Liver (tissue), 9 donors: Measurements from ENCODE around the gene HINT2. TPM values are rescaled to one million over a fixed set of nuclear protein-coding genes. Genes with fewer than 3 reads are reported as not detected.

Experiments used
- DNase-seq: peaks from one replicate; pipeline ENCODE4 v3.0.0-alpha.2; 2017; ENCODE audit warnings: low spot score
- H3K27ac ChIP-seq, 2 donors: one replicate each; pipeline ENCODE4 v1.7.0; 2013; ENCODE audit warnings: inconsistent platforms in 2 of 2, low read length in 2 of 2, control low read depth in 1 of 2, low read depth in 1 of 2, mild to moderate bottlenecking in 1 of 2
- H3K27me3 ChIP-seq, 4 donors: one replicate each; pipeline versions ENCODE4 v1.6.1 to v1.7.0; 2013; ENCODE audit warnings: low read length in 3 of 4, inconsistent platforms in 1 of 4, mild to moderate bottlenecking in 1 of 4, moderate library complexity in 1 of 4; ENCODE audit not compliant: control insufficient read depth in 4 of 4, insufficient read depth in 4 of 4
- H3K36me3 ChIP-seq, 4 donors: one replicate each; pipeline versions ENCODE4 v1.6.1 to v1.7.0; 2013; ENCODE audit warnings: low read length in 3 of 4, mild to moderate bottlenecking in 3 of 4, low read depth in 1 of 4, moderate library complexity in 1 of 4; ENCODE audit not compliant: control insufficient read depth in 4 of 4, insufficient read depth in 3 of 4
- H3K4me1 ChIP-seq, 4 donors: one replicate each; pipeline versions ENCODE4 v1.6.1 to v1.7.0; 2013; ENCODE audit warnings: low read length in 3 of 4, mild to moderate bottlenecking in 3 of 4, moderate library complexity in 1 of 4; ENCODE audit not compliant: control insufficient read depth in 4 of 4, insufficient read depth in 4 of 4
- H3K4me3 ChIP-seq, 3 donors: one replicate each; pipeline versions ENCODE4 v1.6.1 to v1.7.0; 2013; ENCODE audit warnings: low read length in 3 of 3, control low read depth in 1 of 3, low read depth in 1 of 3, mild to moderate bottlenecking in 1 of 3
- H3K9ac ChIP-seq, 2 donors: one replicate each; pipeline ENCODE4 v1.7.0; 2013; ENCODE audit warnings: low read length in 2 of 2, mild to moderate bottlenecking in 2 of 2, moderate library complexity in 2 of 2, control low read depth in 1 of 2, low read depth in 1 of 2
- H3K9me3 ChIP-seq, 4 donors: one replicate each; pipeline versions ENCODE4 v1.6.1 to v1.7.0; 2013; ENCODE audit warnings: low read length in 3 of 4; ENCODE audit not compliant: control insufficient read depth in 4 of 4
- ATF3 ChIP-seq: IDR thresholded peaks from 2 replicates; pipeline ENCODE4 v1.6.1; 2016; ENCODE audit warnings: antibody characterized with exemption
- CTCF ChIP-seq: fragments of 150-350 bp; IDR thresholded peaks from 2 replicates; pipeline ENCODE4 v1.5.1; 2017; ENCODE audit warnings: improper control_type of control experiment, low read depth, low read length; ENCODE audit not compliant: missing input control
- EGR1 ChIP-seq, 2 donors: IDR thresholded peaks; 2 replicates each; pipeline ENCODE4 v1.6.1; 2016 to 2018; ENCODE audit warnings: antibody characterized with exemption in 2 of 2, low read depth in 2 of 2
- FOXA1 ChIP-seq: IDR thresholded peaks from 2 replicates; pipeline ENCODE4 v1.6.1; 2016; ENCODE audit warnings: antibody characterized with exemption
- FOXA2 ChIP-seq: IDR thresholded peaks from 2 replicates; pipeline ENCODE4 v1.6.1; 2016; ENCODE audit warnings: antibody characterized with exemption
- GABPA ChIP-seq, 2 donors: IDR thresholded peaks in 1 of 2; conservative IDR thresholded peaks in 1 of 2; 2 replicates each; pipeline ENCODE4 v1.6.1; 2016; ENCODE audit warnings: antibody characterized with exemption in 2 of 2, mild to moderate bottlenecking in 1 of 2, moderate library complexity in 1 of 2
- HNF4A ChIP-seq, 2 donors: conservative IDR thresholded peaks; 2 replicates each; pipeline ENCODE4 v1.6.1; 2016; ENCODE audit warnings: antibody characterized with exemption in 2 of 2, mild to moderate bottlenecking in 2 of 2
- HNF4G ChIP-seq: IDR thresholded peaks from 2 replicates; pipeline ENCODE4 v1.6.1; 2016; ENCODE audit warnings: antibody characterized with exemption
- JUND ChIP-seq, 2 donors: IDR thresholded peaks; 2 replicates each; pipeline ENCODE4 v1.6.1; 2016; ENCODE audit warnings: antibody characterized with exemption in 2 of 2
- MAX ChIP-seq: IDR thresholded peaks from 2 replicates; pipeline ENCODE4 v1.6.1; 2016; ENCODE audit warnings: antibody characterized with exemption
- NR2F2 ChIP-seq: IDR thresholded peaks from 2 replicates; pipeline ENCODE4 v1.6.1; 2016; ENCODE audit warnings: antibody characterized with exemption
- RAD21 ChIP-seq, 2 donors: IDR thresholded peaks; 2 replicates each; pipeline ENCODE4 v1.6.1; 2016; ENCODE audit warnings: antibody characterized with exemption in 2 of 2, mild to moderate bottlenecking in 2 of 2
- RXRA ChIP-seq, 2 donors: IDR thresholded peaks; 2 replicates each; pipeline ENCODE4 v1.6.1; 2017 to 2018; ENCODE audit warnings: antibody characterized with exemption in 2 of 2, mild to moderate bottlenecking in 1 of 2
- SP1 ChIP-seq: IDR thresholded peaks from 2 replicates; pipeline ENCODE4 v1.6.1; 2018; ENCODE audit warnings: antibody characterized with exemption, mild to moderate bottlenecking
- TAF1 ChIP-seq: conservative IDR thresholded peaks from 2 replicates; pipeline ENCODE4 v1.6.1; 2016; ENCODE audit warnings: antibody characterized with exemption, mild to moderate bottlenecking
- YY1 ChIP-seq: IDR thresholded peaks from 2 replicates; pipeline ENCODE4 v1.6.1; 2016; ENCODE audit warnings: antibody characterized with exemption, mild to moderate bottlenecking
- WGBS: extraction: QIAGEN DNeasy Blood & Tissue Kit; methylation state at CpG from one replicate; pipeline ENCODE4 v1.1.7; 2013; 5-methylcytosine and 5-hydroxymethylcytosine counted together
- polyA plus RNA-seq, 2 donors: library from polyadenylated mRNA; stranded (reverse) in 1 of 2; unstranded in 1 of 2; fragments of 200-250 nt in 1 of 2; fragments of >200 nt in 1 of 2; fragmentation: Nextera tagmentation in 1 of 2; extraction: Ambion mirVana in 1 of 2; gene quantifications; one replicate each; pipeline versions ENCODE4 v1.2.1 to v1.2.3, GENCODE V29; 2013 to 2015
- total RNA-seq, 2 donors: library from RNA; depleted of rRNA; stranded (reverse); fragments of >200 nt; gene quantifications; one replicate each; pipeline ENCODE4 v1.2.3, GENCODE V29; 2014
- TF ChIP-seq, protein P1 (sequence below): IDR thresholded peaks from 2 replicates; pipeline ENCODE4 v1.6.1; 2016; ENCODE audit warnings: antibody characterized with exemption
- TF ChIP-seq, protein P2 (sequence below): IDR thresholded peaks from 2 replicates; pipeline ENCODE4 v1.6.1; 2016; ENCODE audit warnings: antibody characterized with exemption, mild to moderate bottlenecking
- donor health status: healthy.
- donor health status: healthy.
- donor health status: healthy.
- donor health status: healthy.
- donor health status: healthy.

The HINT2 gene
- total and polyA plus RNA-seq, 4 donors, result 34.3 to 176 (median 76.1) TPM

GRCh38 chr9:35852267-35852815 is 37.5 kb upstream of the HINT2 start:
- DNase-seq, result no peak

More at GRCh38 chr9:35852267-35852815, 37.5 kb upstream of the HINT2 start:
- no peak overlapping the region for H3K4me3 ChIP-seq
- H3K27me3 ChIP-seq, result no peaks in the 10 kb centered on the region
- TF ChIP-seq CTCF (no peak), EGR1 (IDR thresholded peaks at IDR 0.05; ENCODE audit: low read depth in 2 of 2) (no peak), FOXA2 (no peak), GABPA (IDR thresholded peaks at IDR 0.05 in 1 of 2, conservative IDR thresholded peaks at IDR 0.05 in 1 of 2) (no peak), YY1 (no peak), RXRA (IDR thresholded peaks at IDR 0.05) (no peak), TAF1 (no peak), HNF4G (no peak), RAD21 (IDR thresholded peaks at IDR 0.05) (no peak), FOXA1 (no peak), ATF3 (no peak), MAX (no peak), SP1 (no peak), HNF4A (conservative IDR thresholded peaks at IDR 0.05) (no peak), NR2F2 (no peak), JUND (IDR thresholded peaks at IDR 0.05) (no peak)
- TF ChIP-seq, protein P1, sequence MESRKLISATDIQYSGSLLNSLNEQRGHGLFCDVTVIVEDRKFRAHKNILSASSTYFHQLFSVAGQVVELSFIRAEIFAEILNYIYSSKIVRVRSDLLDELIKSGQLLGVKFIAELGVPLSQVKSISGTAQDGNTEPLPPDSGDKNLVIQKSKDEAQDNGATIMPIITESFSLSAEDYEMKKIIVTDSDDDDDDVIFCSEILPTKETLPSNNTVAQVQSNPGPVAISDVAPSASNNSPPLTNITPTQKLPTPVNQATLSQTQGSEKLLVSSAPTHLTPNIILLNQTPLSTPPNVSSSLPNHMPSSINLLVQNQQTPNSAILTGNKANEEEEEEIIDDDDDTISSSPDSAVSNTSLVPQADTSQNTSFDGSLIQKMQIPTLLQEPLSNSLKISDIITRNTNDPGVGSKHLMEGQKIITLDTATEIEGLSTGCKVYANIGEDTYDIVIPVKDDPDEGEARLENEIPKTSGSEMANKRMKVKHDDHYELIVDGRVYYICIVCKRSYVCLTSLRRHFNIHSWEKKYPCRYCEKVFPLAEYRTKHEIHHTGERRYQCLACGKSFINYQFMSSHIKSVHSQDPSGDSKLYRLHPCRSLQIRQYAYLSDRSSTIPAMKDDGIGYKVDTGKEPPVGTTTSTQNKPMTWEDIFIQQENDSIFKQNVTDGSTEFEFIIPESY, result no peak
- TF ChIP-seq, protein P2, sequence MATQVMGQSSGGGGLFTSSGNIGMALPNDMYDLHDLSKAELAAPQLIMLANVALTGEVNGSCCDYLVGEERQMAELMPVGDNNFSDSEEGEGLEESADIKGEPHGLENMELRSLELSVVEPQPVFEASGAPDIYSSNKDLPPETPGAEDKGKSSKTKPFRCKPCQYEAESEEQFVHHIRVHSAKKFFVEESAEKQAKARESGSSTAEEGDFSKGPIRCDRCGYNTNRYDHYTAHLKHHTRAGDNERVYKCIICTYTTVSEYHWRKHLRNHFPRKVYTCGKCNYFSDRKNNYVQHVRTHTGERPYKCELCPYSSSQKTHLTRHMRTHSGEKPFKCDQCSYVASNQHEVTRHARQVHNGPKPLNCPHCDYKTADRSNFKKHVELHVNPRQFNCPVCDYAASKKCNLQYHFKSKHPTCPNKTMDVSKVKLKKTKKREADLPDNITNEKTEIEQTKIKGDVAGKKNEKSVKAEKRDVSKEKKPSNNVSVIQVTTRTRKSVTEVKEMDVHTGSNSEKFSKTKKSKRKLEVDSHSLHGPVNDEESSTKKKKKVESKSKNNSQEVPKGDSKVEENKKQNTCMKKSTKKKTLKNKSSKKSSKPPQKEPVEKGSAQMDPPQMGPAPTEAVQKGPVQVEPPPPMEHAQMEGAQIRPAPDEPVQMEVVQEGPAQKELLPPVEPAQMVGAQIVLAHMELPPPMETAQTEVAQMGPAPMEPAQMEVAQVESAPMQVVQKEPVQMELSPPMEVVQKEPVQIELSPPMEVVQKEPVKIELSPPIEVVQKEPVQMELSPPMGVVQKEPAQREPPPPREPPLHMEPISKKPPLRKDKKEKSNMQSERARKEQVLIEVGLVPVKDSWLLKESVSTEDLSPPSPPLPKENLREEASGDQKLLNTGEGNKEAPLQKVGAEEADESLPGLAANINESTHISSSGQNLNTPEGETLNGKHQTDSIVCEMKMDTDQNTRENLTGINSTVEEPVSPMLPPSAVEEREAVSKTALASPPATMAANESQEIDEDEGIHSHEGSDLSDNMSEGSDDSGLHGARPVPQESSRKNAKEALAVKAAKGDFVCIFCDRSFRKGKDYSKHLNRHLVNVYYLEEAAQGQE, result no peak
- no peak overlapping the region for H3K9ac ChIP-seq
- no peaks in the 10 kb centered on the region for H3K9me3 ChIP-seq
- H3K27ac ChIP-seq, result no peak overlapping the region
- WGBS, result 96% methylated on average over 2 of the region's 2 CpGs
- H3K36me3 ChIP-seq, result no peaks in the 10 kb centered on the region
- no peaks in the 10 kb centered on the region for H3K4me1 ChIP-seq
